T47D (cell line): ENCODE data around the gene ATP5PO.
A peak's percentile ranks its signal among the peaks of the same experiment; 100 is the strongest.

Experiments used
- DNase-seq, 2 experiments: peaks; one replicate each; pipeline versions ENCODE4 v3.0.0 to v3.0.0-alpha.2; 2011 to 2012; ENCODE audit warnings: low read depth in 1 of 2, low spot score in 1 of 2
- JUND ChIP-seq: IDR thresholded peaks from 2 replicates; pipeline ENCODE4 v1.6.1; 2012; ENCODE audit warnings: low read depth
- in situ Hi-C: cut with HindIII; loops from 2 replicates; pipeline ENCODE4 v1.10.0; 2016; ENCODE audit warnings: low sequenced_read_pairs, low pct_unique_long_range_greater_than_20kb

The ATP5PO gene

GRCh38 chr21:33949516-33950430 lies 34.2 kb upstream of the ATP5PO start:
- no peak for DNase-seq
- TF ChIP-seq JUND, result no peak
- in situ Hi-C loops, result loop anchor here (25.0 kb wide), 1 partner anchor 113 kb away; the partner anchor contains the start of genes MRPS6 and SLC5A3

- DNase-seq, result no peak
- TF ChIP-seq JUND, result no peak
- in situ Hi-C loops, result no loop called here
Measured at GRCh38 chr21:33948951-33949444, 33.4 kb upstream of the ATP5PO start.

- in situ Hi-C loops, result no loop called here
- TF ChIP-seq JUND, result no peak
- DNase-seq, result peak; percentile 45 to 66
Measured at GRCh38 chr21:33948096-33948950, 32.7 kb upstream of the ATP5PO start.

- peak; percentile 55 to 95 for DNase-seq
- in situ Hi-C loops, result no loop called here
- no peak; the same call in 1 of the 2 replicates for TF ChIP-seq JUND
Measured at GRCh38 chr21:33947451-33948095, 32.0 kb upstream of the ATP5PO start.

- in situ Hi-C loops, result no loop called here
- DNase-seq, result no peak
Measured at GRCh38 chr21:33945652-33946270, 30.2 kb upstream of the ATP5PO start.

GRCh38 chr21:33944185-33944763 lies 28.7 kb upstream of the ATP5PO start:
- no peak for DNase-seq
- TF ChIP-seq JUND, result no peak
- in situ Hi-C loops, result no loop called here

More at GRCh38 chr21:33945652-33946270, 30.2 kb upstream of the ATP5PO start:
- TF ChIP-seq JUND, result no peak

- in situ Hi-C loops, result no loop called here
- no peak for DNase-seq
- no peak for TF ChIP-seq JUND
Measured at GRCh38 chr21:33943293-33943692, 27.7 kb upstream of the ATP5PO start.

GRCh38 chr21:33942426-33942825 lies 26.8 kb upstream of the ATP5PO start:
- DNase-seq, result no peak
- in situ Hi-C loops, result no loop called here
- no peak for TF ChIP-seq JUND

- DNase-seq, result no peak
- in situ Hi-C loops, result no loop called here
- no peak for TF ChIP-seq JUND
Measured at GRCh38 chr21:33940881-33941245, 25.3 kb upstream of the ATP5PO start.

GRCh38 chr21:33940164-33940880 lies 24.7 kb upstream of the ATP5PO start:
- in situ Hi-C loops, result no loop called here
- DNase-seq, result no peak
- no peak for TF ChIP-seq JUND

- no peak for DNase-seq
- TF ChIP-seq JUND, result no peak
- in situ Hi-C loops, result no loop called here
Measured at GRCh38 chr21:33939226-33939625, 23.6 kb upstream of the ATP5PO start.
